NB4 (cell line): ENCODE measurements around the gene NAGK.

Source experiments
- MYC ChIP-seq: IDR thresholded peaks from 2 replicates; pipeline ENCODE4 v1.6.1; 2011; ENCODE audit warnings: low read depth, low read length
- POLR2A ChIP-seq: IDR thresholded peaks from 2 replicates; pipeline ENCODE4 v1.6.1; 2011; ENCODE audit warnings: mild to moderate bottlenecking; ENCODE audit not compliant: insufficient read length; ENCODE audit errors: extremely low read depth
- TF ChIP-seq, protein P1 (sequence below): IDR thresholded peaks from one replicate; pipeline ENCODE4 v1.5.1; 2012; ENCODE audit warnings: low read depth, low read length
- TF ChIP-seq, protein P2 (sequence below): IDR thresholded peaks from 2 replicates; pipeline ENCODE4 v1.6.1; 2011; ENCODE audit warnings: low read depth, low read length

DNA sequence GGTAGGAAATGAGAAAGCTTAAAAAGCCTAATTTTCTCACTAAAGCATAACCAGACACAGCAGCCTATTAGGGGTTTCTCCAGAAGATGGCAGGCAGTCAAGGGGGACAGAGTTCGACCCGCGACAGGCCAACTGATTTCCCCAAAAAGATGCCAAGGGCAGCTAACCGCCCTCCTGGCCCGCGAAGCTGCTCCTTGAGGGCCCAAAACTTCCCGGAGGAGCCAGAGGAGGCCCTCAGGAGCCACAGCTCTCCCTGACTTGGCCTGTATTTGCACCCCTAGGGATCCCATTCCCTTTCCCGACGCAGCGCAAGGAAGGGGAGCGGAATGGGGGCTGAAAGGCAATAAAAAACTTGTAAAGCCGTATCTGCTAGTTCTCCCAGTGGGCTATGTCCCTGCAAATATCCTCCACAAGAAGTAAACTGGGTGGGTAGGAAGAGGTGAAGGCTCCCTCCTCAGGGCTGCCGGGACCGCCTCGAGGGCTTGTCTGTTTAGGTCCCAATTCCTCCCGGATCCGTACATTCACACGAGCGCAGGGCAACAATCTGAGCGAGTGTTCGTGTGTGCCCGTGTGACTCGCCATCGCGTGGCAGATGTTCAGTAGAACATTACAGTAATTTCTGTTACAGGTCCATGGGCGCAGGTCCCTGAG is 756 bp upstream of the NAGK start:
- TF ChIP-seq, protein P1, sequence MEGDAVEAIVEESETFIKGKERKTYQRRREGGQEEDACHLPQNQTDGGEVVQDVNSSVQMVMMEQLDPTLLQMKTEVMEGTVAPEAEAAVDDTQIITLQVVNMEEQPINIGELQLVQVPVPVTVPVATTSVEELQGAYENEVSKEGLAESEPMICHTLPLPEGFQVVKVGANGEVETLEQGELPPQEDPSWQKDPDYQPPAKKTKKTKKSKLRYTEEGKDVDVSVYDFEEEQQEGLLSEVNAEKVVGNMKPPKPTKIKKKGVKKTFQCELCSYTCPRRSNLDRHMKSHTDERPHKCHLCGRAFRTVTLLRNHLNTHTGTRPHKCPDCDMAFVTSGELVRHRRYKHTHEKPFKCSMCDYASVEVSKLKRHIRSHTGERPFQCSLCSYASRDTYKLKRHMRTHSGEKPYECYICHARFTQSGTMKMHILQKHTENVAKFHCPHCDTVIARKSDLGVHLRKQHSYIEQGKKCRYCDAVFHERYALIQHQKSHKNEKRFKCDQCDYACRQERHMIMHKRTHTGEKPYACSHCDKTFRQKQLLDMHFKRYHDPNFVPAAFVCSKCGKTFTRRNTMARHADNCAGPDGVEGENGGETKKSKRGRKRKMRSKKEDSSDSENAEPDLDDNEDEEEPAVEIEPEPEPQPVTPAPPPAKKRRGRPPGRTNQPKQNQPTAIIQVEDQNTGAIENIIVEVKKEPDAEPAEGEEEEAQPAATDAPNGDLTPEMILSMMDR = no peak
- TF ChIP-seq, protein P2, sequence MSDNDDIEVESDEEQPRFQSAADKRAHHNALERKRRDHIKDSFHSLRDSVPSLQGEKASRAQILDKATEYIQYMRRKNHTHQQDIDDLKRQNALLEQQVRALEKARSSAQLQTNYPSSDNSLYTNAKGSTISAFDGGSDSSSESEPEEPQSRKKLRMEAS = no peak
- no peak for TF ChIP-seq POLR2A
- no peak for TF ChIP-seq MYC
